ENCODE results near the gene FOXP1.
"Not testable (repeated sequence)": the region's sequence is repeated elsewhere in the genome, so short reads cannot be mapped to it uniquely, and the experiment has no call there.

FOXP1 gene

DNA sequence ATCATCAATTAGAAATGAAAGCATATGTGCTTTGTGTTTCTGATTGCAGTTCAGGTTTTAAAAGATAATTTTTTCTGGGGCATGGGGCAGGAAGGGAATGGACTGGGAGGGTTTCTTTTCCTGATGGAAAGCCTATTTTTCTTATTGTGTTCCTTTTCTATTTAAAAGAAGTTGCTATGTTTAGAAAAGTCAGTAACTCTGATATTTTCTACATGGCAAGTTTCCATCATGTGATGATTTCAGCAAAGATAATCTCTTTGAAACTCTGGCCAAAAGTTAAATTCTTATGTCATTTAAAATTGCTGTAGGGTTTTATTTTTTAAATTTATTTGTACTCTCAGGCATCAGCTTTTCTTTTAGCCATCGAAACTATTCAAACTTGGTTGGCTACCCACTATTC lies 601.2 kb downstream of the FOXP1 start:
- POLR2A ChIA-PET: no interaction called here
- DNase-seq (ENCODE audit: extremely low spot score): no peak
- TF ChIP-seq CTBP1 (IDR thresholded peaks at IDR 0.05; ENCODE audit: borderline replicate concordance): no peak
- no peak for TF ChIP-seq FOXK2 (IDR thresholded peaks at IDR 0.05)
- TF ChIP-seq ARNT (IDR thresholded peaks at IDR 0.05): no peak
- no peak for TF ChIP-seq HDGF (IDR thresholded peaks at IDR 0.05; ENCODE audit: borderline replicate concordance)
- no peak for TF ChIP-seq SP1 (IDR thresholded peaks at IDR 0.05)
- no peak for TF ChIP-seq FOXA1 (IDR thresholded peaks at IDR 0.05)
- TF ChIP-seq SUZ12 (IDR thresholded peaks at IDR 0.05): no peak
- TF ChIP-seq BHLHE40 (IDR thresholded peaks at IDR 0.05; ENCODE audit: borderline replicate concordance): no peak
- TF ChIP-seq NFRKB (IDR thresholded peaks at IDR 0.05): no peak
- no peak for TF ChIP-seq ELF4 (IDR thresholded peaks at IDR 0.05)
- TF ChIP-seq ZNF384 (IDR thresholded peaks at IDR 0.05): no peak
- TF ChIP-seq FOXM1 (IDR thresholded peaks at IDR 0.05; ENCODE audit: borderline replicate concordance): no peak
- TF ChIP-seq TARDBP (IDR thresholded peaks at IDR 0.05): no peak
- no peak for TF ChIP-seq L3MBTL2 (conservative IDR thresholded peaks at IDR 0.05)
- TF ChIP-seq, protein P1, sequence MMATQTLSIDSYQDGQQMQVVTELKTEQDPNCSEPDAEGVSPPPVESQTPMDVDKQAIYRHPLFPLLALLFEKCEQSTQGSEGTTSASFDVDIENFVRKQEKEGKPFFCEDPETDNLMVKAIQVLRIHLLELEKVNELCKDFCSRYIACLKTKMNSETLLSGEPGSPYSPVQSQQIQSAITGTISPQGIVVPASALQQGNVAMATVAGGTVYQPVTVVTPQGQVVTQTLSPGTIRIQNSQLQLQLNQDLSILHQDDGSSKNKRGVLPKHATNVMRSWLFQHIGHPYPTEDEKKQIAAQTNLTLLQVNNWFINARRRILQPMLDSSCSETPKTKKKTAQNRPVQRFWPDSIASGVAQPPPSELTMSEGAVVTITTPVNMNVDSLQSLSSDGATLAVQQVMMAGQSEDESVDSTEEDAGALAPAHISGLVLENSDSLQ (IDR thresholded peaks at IDR 0.05): no peak
- no peak for TF ChIP-seq LEF1 (IDR thresholded peaks at IDR 0.05; ENCODE audit: borderline replicate concordance)
- CTCF ChIA-PET: interaction anchor here (0.6 kb wide), 1 partner anchor 1896 kb away, joined by 5 read pairs; no protein-coding TSS in a partner anchor

DNA sequence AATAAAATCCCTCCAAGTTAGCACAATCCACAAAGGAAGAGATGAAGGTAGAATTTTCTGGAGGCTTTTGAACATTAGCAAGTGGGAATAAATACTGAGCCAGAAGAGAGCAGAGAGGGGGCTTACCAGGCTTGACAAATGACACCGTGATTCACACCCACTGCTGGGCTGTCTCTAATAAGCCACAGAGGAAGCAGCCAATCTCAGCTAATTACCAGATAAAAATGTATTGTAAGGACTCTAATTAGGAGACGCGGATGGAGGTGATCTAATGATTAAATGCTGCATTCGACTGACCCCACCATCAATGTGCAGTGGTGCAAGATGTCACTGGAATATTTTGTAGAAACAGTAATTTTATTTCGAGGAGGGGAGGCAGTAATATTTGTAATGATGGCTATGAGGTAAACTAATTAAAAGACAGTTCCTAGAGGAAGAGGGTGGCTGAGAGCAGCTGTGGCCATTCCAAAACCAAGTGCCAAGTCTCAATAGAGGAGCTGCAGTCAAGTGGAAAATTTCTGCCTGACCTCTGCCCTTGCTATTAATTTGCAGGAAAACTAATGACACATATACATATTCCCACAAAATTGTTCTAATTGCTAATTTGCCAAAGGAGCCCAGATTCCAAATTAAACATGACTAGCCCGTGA lies 602.2 kb downstream of the FOXP1 start:
- ChIA-PET POLR2A (no interaction called here), CTCF (no interaction called here)
- DNase-seq (ENCODE audit: extremely low spot score): no peak
- TF ChIP-seq CTBP1 (IDR thresholded peaks at IDR 0.05; ENCODE audit: borderline replicate concordance): no peak
- no peak for TF ChIP-seq LEF1 (IDR thresholded peaks at IDR 0.05; ENCODE audit: borderline replicate concordance)
- no peak for TF ChIP-seq ARNT (IDR thresholded peaks at IDR 0.05)
- no peak for TF ChIP-seq TARDBP (IDR thresholded peaks at IDR 0.05)
- no peak for TF ChIP-seq ZNF384 (IDR thresholded peaks at IDR 0.05)
- TF ChIP-seq NFRKB (IDR thresholded peaks at IDR 0.05): no peak

DNA sequence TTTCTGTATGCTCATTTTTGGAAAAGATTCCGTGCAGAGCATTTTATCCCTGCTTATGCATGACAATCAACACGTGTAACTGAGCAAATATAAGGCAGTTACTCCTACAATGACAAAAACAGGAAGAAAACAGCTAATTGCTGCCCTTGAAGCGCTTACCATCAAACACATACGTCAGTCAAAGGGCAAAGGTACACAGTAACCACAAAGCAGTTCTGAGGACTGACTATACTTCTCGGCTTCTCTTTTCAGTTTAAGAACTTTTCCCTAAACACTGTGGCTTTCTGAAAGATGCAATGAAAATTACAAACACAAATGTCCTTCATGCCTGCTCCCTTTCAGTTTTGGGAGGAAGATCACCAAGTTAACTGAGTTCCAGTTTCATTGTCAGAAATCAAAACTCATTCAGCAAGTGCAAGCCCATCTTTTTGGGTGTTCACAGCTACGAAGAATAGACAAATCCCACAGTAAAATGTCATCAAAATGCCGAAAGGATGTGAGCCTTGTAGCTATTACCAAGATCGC lies 602.8 kb downstream of the FOXP1 start:
- no peak for DNase-seq (ENCODE audit: extremely low spot score)
- ChIA-PET POLR2A (no interaction called here), CTCF (no interaction called here)
- no peak for TF ChIP-seq TARDBP (IDR thresholded peaks at IDR 0.05)
- no peak for TF ChIP-seq L3MBTL2 (conservative IDR thresholded peaks at IDR 0.05)
- no peak for TF ChIP-seq BHLHE40 (IDR thresholded peaks at IDR 0.05; ENCODE audit: borderline replicate concordance)

DNA sequence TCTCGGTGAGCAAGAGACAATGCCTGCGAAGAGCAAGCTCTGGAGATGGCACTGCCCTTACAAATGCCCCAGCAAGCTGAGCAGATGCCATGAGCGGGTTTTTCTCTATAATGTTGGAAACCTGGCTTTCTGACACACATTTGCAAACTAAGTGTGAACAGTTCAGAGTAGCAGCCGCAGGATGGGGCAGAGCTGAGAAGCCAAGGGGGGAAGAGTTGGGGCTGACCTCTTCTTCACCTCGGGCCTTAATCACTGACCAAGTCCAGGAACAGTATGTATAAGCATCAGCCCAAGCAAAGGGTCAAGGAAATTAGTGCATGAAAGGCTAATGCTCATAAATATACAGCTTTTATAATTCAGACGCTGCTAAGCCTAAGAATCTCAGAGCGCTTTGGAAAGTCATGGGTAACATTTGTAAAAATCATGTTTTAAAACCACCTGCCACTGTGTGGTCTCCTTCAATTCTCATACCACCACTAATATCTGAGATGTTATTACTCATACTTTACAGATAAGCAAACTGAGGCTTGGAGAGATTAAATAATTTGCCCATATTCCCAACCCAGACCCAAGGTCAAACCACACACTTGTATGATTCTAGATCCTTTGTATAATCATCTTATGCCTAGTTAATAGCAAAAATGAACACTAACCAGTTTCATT lies 603.4 kb downstream of the FOXP1 start:
- CTCF ChIA-PET: no interaction called here
- POLR2A ChIA-PET: no interaction called here
- TF ChIP-seq FOXA1 (IDR thresholded peaks at IDR 0.05): no peak
- no peak for TF ChIP-seq BHLHE40 (IDR thresholded peaks at IDR 0.05; ENCODE audit: borderline replicate concordance)
- no peak for TF ChIP-seq FOXM1 (IDR thresholded peaks at IDR 0.05; ENCODE audit: borderline replicate concordance)
- no peak for TF ChIP-seq HDGF (IDR thresholded peaks at IDR 0.05; ENCODE audit: borderline replicate concordance)
- no peak for TF ChIP-seq SP1 (IDR thresholded peaks at IDR 0.05)
- TF ChIP-seq L3MBTL2 (conservative IDR thresholded peaks at IDR 0.05): no peak
- no peak for TF ChIP-seq CTBP1 (IDR thresholded peaks at IDR 0.05; ENCODE audit: borderline replicate concordance)
- no peak for TF ChIP-seq ELF4 (IDR thresholded peaks at IDR 0.05)
- no peak for TF ChIP-seq SUZ12 (IDR thresholded peaks at IDR 0.05)
- TF ChIP-seq NFRKB (IDR thresholded peaks at IDR 0.05): no peak
- TF ChIP-seq ARNT (IDR thresholded peaks at IDR 0.05): no peak
- TF ChIP-seq LEF1 (IDR thresholded peaks at IDR 0.05; ENCODE audit: borderline replicate concordance): no peak
- no peak for TF ChIP-seq ZNF384 (IDR thresholded peaks at IDR 0.05)
- TF ChIP-seq FOXK2 (IDR thresholded peaks at IDR 0.05): no peak
- TF ChIP-seq TARDBP (IDR thresholded peaks at IDR 0.05): no peak
- DNase-seq (ENCODE audit: extremely low spot score): no peak

DNA sequence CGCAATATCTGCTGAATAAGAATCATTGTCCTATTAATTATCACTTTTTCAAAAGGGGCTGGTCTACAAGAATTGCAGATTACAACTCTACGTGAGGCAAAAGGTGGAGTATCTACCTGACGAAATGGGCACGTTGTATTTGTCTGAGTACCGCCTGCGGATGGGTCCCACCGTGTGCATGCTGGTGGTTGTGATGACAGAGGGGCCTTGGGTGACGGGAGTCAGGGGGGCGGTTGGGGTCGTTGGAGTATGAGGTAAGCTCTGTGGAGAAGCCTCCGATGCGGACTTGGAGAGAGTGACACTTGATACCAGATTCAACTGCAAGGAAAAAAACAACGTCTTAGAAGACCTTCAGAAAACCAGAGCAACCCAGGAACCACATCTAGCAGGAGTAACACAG lies 605.8 kb downstream of the FOXP1 start:
- CTCF ChIA-PET: no interaction called here
- POLR2A ChIA-PET: no interaction called here
- TF ChIP-seq FOXK2 (IDR thresholded peaks at IDR 0.05): no peak
- TF ChIP-seq SUZ12 (IDR thresholded peaks at IDR 0.05): no peak
- TF ChIP-seq FOXA1 (IDR thresholded peaks at IDR 0.05): no peak

DNA sequence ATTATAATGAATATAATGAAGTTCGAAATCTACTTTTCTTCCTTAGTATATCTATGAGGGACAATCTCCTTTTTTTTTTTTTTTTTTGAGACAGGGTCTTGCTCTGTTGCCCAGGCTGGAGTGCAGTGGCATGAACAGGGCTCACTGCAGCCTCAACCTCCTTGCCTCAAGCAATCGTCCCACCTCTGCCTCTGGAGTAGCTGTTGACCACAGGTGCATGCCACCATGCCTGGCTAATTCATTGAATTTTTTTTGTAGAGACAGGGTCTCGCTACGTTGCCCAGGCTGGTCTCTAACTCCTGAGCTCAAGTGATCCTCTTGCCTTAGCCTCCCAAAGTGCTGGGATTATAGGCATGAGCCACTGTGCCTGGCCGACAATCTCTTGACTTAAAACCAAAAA lies 607.5 kb downstream of the FOXP1 start:
- CTCF ChIA-PET; POLR2A ChIA-PET; DNase-seq (ENCODE audit: extremely low spot score): not testable (repeated sequence)

More for the DNA sequence above, 605.8 kb downstream of the FOXP1 start:
- no peak for DNase-seq (ENCODE audit: extremely low spot score)

DNA sequence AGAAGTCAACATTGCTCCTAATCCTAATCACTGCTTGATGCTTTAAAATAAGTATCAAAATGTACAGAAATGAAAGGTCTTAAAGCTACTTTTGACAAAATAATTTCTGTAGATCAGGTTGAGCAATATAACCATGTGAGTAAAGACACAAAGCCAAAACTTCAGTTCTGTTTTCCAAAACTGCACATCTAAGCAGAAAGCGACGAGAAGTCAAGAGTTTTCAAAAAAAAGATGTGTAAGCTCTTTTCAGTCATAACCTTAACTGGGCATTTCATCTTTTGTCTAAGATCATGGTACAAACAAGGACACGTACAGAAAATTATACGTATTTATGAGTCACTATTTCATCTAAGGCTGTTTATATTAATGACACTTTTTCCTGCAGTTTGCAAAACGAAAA lies 608.8 kb downstream of the FOXP1 start:
- ChIA-PET CTCF (no interaction called here), POLR2A (no interaction called here)
- TF ChIP-seq SUZ12 (IDR thresholded peaks at IDR 0.05): no peak
- DNase-seq (ENCODE audit: extremely low spot score): no peak

DNA sequence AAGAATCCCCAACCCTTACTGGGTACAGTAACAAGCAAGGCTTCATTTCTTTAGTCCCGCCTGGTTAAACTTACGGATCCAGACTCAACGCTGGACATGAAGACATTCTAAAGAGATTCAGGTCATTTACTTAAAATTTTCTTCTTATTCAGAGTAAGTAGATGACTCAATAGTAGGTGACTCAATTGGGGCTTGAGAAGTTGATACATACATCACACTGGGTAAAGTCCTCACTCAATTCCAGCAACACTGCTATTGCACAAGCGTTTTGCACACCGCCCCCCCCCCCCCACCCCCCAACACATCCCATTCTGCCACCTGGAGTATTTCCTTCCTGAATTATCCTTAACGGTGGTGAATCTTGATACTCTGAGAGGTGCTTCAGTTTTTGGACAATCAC lies 610.0 kb downstream of the FOXP1 start:
- ChIA-PET POLR2A (no interaction called here), CTCF (no interaction called here)
- no peak for DNase-seq (ENCODE audit: extremely low spot score)

More for the DNA sequence above, 610.0 kb downstream of the FOXP1 start:
- TF ChIP-seq, protein P1 (IDR thresholded peaks at IDR 0.05): no peak

Measured in HEK293T (cell line).